H1 (cell line): ENCODE results near the gene TAMALIN. TPM values are rescaled to one million over a fixed set of nuclear protein-coding genes. Genes with fewer than 3 reads are reported as not detected.

Experiments used
- CTCF ChIA-PET: fragments of 300-600 bp; sonication (Branson Sonifier 250); formaldehyde crosslinking; loops from one replicate; lab custom pipeline; 2021; ENCODE audit not compliant: partially characterized antibody; lab: Charles Lee
- POLR2A ChIA-PET: fragments of 300-600 bp; sonication (Branson Sonifier 250); formaldehyde crosslinking; loops from one replicate; lab custom pipeline; 2021; ENCODE audit warnings: inconsistent platforms; ENCODE audit not compliant: partially characterized antibody; lab: Charles Lee
- DNase-seq, 2 experiments: peaks; one replicate each; pipeline versions ENCODE4 v3.0.0 to v3.0.0-alpha.2; 2010 to 2022; ENCODE audit warnings: low spot score in 2 of 2, low read depth in 1 of 2, mixed read lengths in 1 of 2
- FAIRE-seq: peaks from 2 replicates; lab custom pipeline; 2011; peaks lifted over from hg19 to GRCh38; lab: Jason Lieb, UNC
- H2AFZ ChIP-seq: 2 replicates; pipeline ENCODE4 v1.8.1; 2012; ENCODE audit warnings: low read length, inconsistent platforms
- H2AK5ac ChIP-seq: 2 replicates; pipeline ENCODE4 v1.6.1; 2013; ENCODE audit warnings: low read depth, low read length
- H2BK120ac ChIP-seq: replicated peaks from 2 replicates; pipeline ENCODE3; 2013; ENCODE audit warnings: low read depth, low read length, inconsistent platforms
- H2BK12ac ChIP-seq: 2 replicates; pipeline ENCODE4 v1.6.1; 2013; ENCODE audit warnings: low read depth, low read length
- H2BK15ac ChIP-seq: 2 replicates; pipeline ENCODE4 v1.6.1; 2013; ENCODE audit warnings: low read length
- H2BK20ac ChIP-seq: 2 replicates; pipeline ENCODE4 v1.6.1; 2013; ENCODE audit warnings: low read length
- H2BK5ac ChIP-seq: 2 replicates; pipeline ENCODE4 v1.6.1; 2013; ENCODE audit warnings: low read depth, low read length
- H3K14ac ChIP-seq: 2 replicates; pipeline ENCODE4 v1.6.1; 2013; ENCODE audit warnings: inconsistent platforms; ENCODE audit not compliant: insufficient read length
- H3K18ac ChIP-seq: 2 replicates; pipeline ENCODE4 v1.6.1; 2013; ENCODE audit warnings: low read length; ENCODE audit errors: extremely low read depth
- H3K23ac ChIP-seq: 2 replicates; pipeline ENCODE4 v1.6.1; 2013; ENCODE audit warnings: inconsistent platforms; ENCODE audit not compliant: insufficient read length
- H3K23me2 ChIP-seq: 2 replicates; pipeline ENCODE4 v1.6.1; 2013; ENCODE audit warnings: low read depth, low read length
- H3K27ac ChIP-seq: 2 replicates; pipeline ENCODE4 v1.6.1; 2011; ENCODE audit warnings: low read depth, low read length, inconsistent platforms
- H3K27me3 ChIP-seq, 4 experiments: replicated peaks in 1 of 4; 1 replicate in 1 of 4; 2 replicates in 3 of 4; pipeline versions ENCODE4 v1.6.1 to v1.8.1; 2011 to 2013; ENCODE audit warnings: low read length in 3 of 4, mild to moderate bottlenecking in 3 of 4, inconsistent platforms in 2 of 4, mixed read lengths in 2 of 4, moderate library complexity in 1 of 4; ENCODE audit not compliant: control insufficient read depth in 3 of 4, insufficient read depth in 3 of 4; ENCODE audit errors: extremely low read depth in 1 of 4
- H3K36me3 ChIP-seq, 4 experiments: 2 replicates each; pipeline versions ENCODE4 v1.6.1 to v1.8.1; 2011 to 2013; ENCODE audit warnings: mild to moderate bottlenecking in 4 of 4, low read length in 3 of 4, moderate library complexity in 2 of 4, control low read depth in 1 of 4, inconsistent platforms in 1 of 4; ENCODE audit not compliant: insufficient read depth in 4 of 4, control insufficient read depth in 2 of 4
- H3K4ac ChIP-seq: replicated peaks from 2 replicates; pipeline ENCODE3; 2013; ENCODE audit warnings: low read length, low read depth, mixed read lengths, inconsistent platforms; ENCODE audit not compliant: insufficient read length
- H3K4me1 ChIP-seq, 4 experiments: replicated peaks in 1 of 4; 1 replicate in 1 of 4; 2 replicates in 3 of 4; pipeline versions ENCODE4 v1.6.1 to v1.8.1; 2011 to 2013; ENCODE audit warnings: low read length in 3 of 4, inconsistent platforms in 2 of 4, mixed read lengths in 1 of 4; ENCODE audit not compliant: insufficient read depth in 4 of 4, control insufficient read depth in 3 of 4
- H3K4me2 ChIP-seq, 2 experiments: 2 replicates each; pipeline versions ENCODE4 v1.6.1 to v1.8.1; 2011 to 2013; ENCODE audit warnings: low read depth in 2 of 2, low read length in 2 of 2, control low read depth in 1 of 2, inconsistent platforms in 1 of 2, mild to moderate bottlenecking in 1 of 2; ENCODE audit not compliant: insufficient read depth in 1 of 2
- H3K4me3 ChIP-seq, 4 experiments: fragments of 200-600, 300-600 bp in 1 of 4; sonication (generic), shearing (Covaris generic), sonication (Bioruptor Twin) in 1 of 4; 2 replicates each; pipeline versions ENCODE4 v1.5.1 to v1.8.1; 2011 to 2016; ENCODE audit warnings: low read length in 4 of 4, low read depth in 3 of 4, control low read depth in 2 of 4, inconsistent platforms in 2 of 4, mild to moderate bottlenecking in 2 of 4, mixed read lengths in 1 of 4, moderate library complexity in 1 of 4; ENCODE audit not compliant: insufficient read depth in 2 of 4; ENCODE audit errors: extremely low read depth in 1 of 4
- H3K56ac ChIP-seq: replicated peaks from 2 replicates; pipeline ENCODE3; 2013; ENCODE audit warnings: low read depth, mild to moderate bottlenecking, mixed read lengths, low read length, inconsistent platforms; ENCODE audit not compliant: insufficient read length
- H3K79me1 ChIP-seq: 2 replicates; pipeline ENCODE4 v1.6.1; 2013; ENCODE audit warnings: low read depth, low read length, control low read depth
- H3K79me2 ChIP-seq, 2 experiments: 2 replicates each; pipeline versions ENCODE4 v1.6.1 to v1.8.1; 2012 to 2013; ENCODE audit warnings: low read length in 2 of 2, mild to moderate bottlenecking in 2 of 2, inconsistent platforms in 1 of 2; ENCODE audit not compliant: insufficient read depth in 2 of 2, control insufficient read depth in 1 of 2
- H3K9ac ChIP-seq, 4 experiments: replicated peaks in 1 of 4; 1 replicate in 1 of 4; 2 replicates in 3 of 4; pipeline versions ENCODE4 v1.6.1 to v1.8.1; 2011 to 2013; ENCODE audit warnings: low read depth in 3 of 4, low read length in 3 of 4, control low read depth in 2 of 4, mild to moderate bottlenecking in 2 of 4, moderate library complexity in 2 of 4, inconsistent platforms in 1 of 4; ENCODE audit errors: extremely low read depth in 1 of 4
- H3K9me3 ChIP-seq, 2 experiments: 2 replicates each; pipeline versions ENCODE4 v1.6.1 to v1.8.1; 2012 to 2013; ENCODE audit warnings: mild to moderate bottlenecking in 2 of 2, moderate library complexity in 2 of 2, control low read depth in 1 of 2, inconsistent platforms in 1 of 2, low read depth in 1 of 2, low read length in 1 of 2, mixed read lengths in 1 of 2; ENCODE audit not compliant: insufficient read depth in 2 of 2
- H4K20me1 ChIP-seq, 2 experiments: replicated peaks in 1 of 2; 2 replicates each; pipeline versions ENCODE3 to v1.8.1; 2011 to 2013; ENCODE audit warnings: inconsistent platforms in 2 of 2, low read length in 2 of 2, mild to moderate bottlenecking in 1 of 2; ENCODE audit not compliant: insufficient read depth in 2 of 2, control insufficient read depth in 1 of 2
- H4K5ac ChIP-seq: 2 replicates; pipeline ENCODE4 v1.6.1; 2013; ENCODE audit warnings: low read length, low read depth, mixed read lengths, inconsistent platforms; ENCODE audit not compliant: insufficient read length
- H4K8ac ChIP-seq: 2 replicates; pipeline ENCODE4 v1.8.0; 2013; ENCODE audit warnings: mild to moderate bottlenecking, moderate library complexity, low read length, inconsistent platforms; ENCODE audit not compliant: insufficient read depth; ENCODE audit errors: extremely low read depth
- H4K91ac ChIP-seq: replicated peaks from 2 replicates; pipeline ENCODE3; 2013; ENCODE audit warnings: low read length, mixed read lengths, inconsistent platforms; ENCODE audit not compliant: insufficient read length
- CREB1 ChIP-seq: IDR thresholded peaks from 2 replicates; pipeline ENCODE4 v1.6.1; 2012; ENCODE audit warnings: inconsistent platforms
- HDAC2 ChIP-seq, 2 experiments: fragments of 300-600 bp in 1 of 2; sonication (generic) in 1 of 2; IDR thresholded peaks; 2 replicates each; pipeline ENCODE4 v1.6.1; 2011 to 2012; ENCODE audit warnings: low read depth in 2 of 2, low read length in 2 of 2, mild to moderate bottlenecking in 2 of 2, moderate library complexity in 2 of 2, borderline replicate concordance in 1 of 2, inconsistent platforms in 1 of 2
- JUND ChIP-seq: IDR thresholded peaks from 2 replicates; pipeline ENCODE4 v1.6.1; 2011; ENCODE audit warnings: mild to moderate bottlenecking, improper control_type of control experiment, low read length
- KDM1A ChIP-seq: fragments of 200-600, 300-600 bp; sonication (generic); IDR thresholded peaks from 2 replicates; pipeline ENCODE4 v1.7.1; 2016; ENCODE audit warnings: mild to moderate bottlenecking, low read length, borderline replicate concordance
- SRF ChIP-seq: IDR thresholded peaks from 2 replicates; pipeline ENCODE4 v1.6.1; 2011; ENCODE audit warnings: mild to moderate bottlenecking, low read depth, low read length, moderate library complexity
- SUZ12 ChIP-seq: fragments of 200-600 bp; sonication (generic); IDR thresholded peaks from 2 replicates; pipeline ENCODE4 v1.6.1; 2012; ENCODE audit warnings: mild to moderate bottlenecking, inconsistent platforms, low read length, moderate library complexity, mixed read lengths
- TAF7 ChIP-seq: optimal IDR thresholded peaks from 2 replicates; pipeline ENCODE3; 2011; ENCODE audit warnings: low read depth, mild to moderate bottlenecking, inconsistent platforms, low read length, moderate library complexity, borderline replicate concordance
- WGBS, 2 experiments: shearing (Covaris generic) in 1 of 2; methylation state at CpG; one replicate each; pipeline versions ENCODE4 v1.1.6 to v1.1.7; 2013 to 2015; ENCODE audit warnings: low lambda C conversion rate in 2 of 2, mixed read lengths in 2 of 2, inconsistent platforms in 1 of 2, low coverage in 1 of 2, missing lambda C conversion rate in 1 of 2; ENCODE audit not compliant: insufficient replicate concordance in 2 of 2, insufficient coverage in 1 of 2, insufficient read length in 1 of 2; ENCODE audit errors: extremely low coverage in 1 of 2, missing lambda C conversion rate in 1 of 2; 5-methylcytosine and 5-hydroxymethylcytosine counted together
- polyA plus RNA-seq, 7 experiments: library from polyadenylated mRNA; depleted of rRNA in 3 of 7; stranded (reverse) in 5 of 7; unstranded in 2 of 7; fragments of >200 nt in 5 of 7; fragments of 200-250 nt in 2 of 7; gene quantifications; 1 replicate in 5 of 7; 2 replicates in 1 of 7; 4 replicates in 1 of 7; pipeline versions ENCODE4 v1.2.1 to v1.2.3, GENCODE V29; 2011 to 2013; ENCODE audit warnings: missing spikeins in 2 of 7, mixed read lengths in 2 of 7
- total RNA-seq: library from RNA; stranded (reverse); fragmentation: NEBNext Ultra II Directional; extraction: Animal tissue kit (Norgen Biotek cat#: 25700); gene quantifications from 2 replicates; pipeline ENCODE4 v1.2.1, GENCODE V29; 2021
- TF ChIP-seq, protein P1 (sequence below): IDR thresholded peaks from 2 replicates; pipeline ENCODE4 v1.6.1; 2012; ENCODE audit warnings: inconsistent platforms
- TF ChIP-seq, protein P2 (sequence below): IDR thresholded peaks from 2 replicates; pipeline ENCODE4 v1.6.1; 2012; ENCODE audit warnings: low read length, inconsistent platforms
- TF ChIP-seq, protein P3 (sequence below): IDR thresholded peaks from 2 replicates; pipeline ENCODE4 v1.6.1; 2012; ENCODE audit warnings: inconsistent platforms

Gene TAMALIN
- total and polyA plus RNA-seq, 2 of the 8 experiments (the other 6 are each of a cell fraction or from before 2014, with no cell fraction given): 2.6 to 4.9 TPM

GRCh38 chr12:52003016-52003550 is 3.7 kb upstream of the TAMALIN start:
- Histone ChIP-seq H3K79me2 (no peaks in the 10 kb centered on the region), H2BK120ac (no peak overlapping the region), H3K18ac (no peak overlapping the region), H4K5ac (no peak overlapping the region), H4K8ac (no peak overlapping the region), H2BK12ac (no peak overlapping the region), H3K9me3 (no peaks in the 10 kb centered on the region), H2BK5ac (no peak overlapping the region), H4K20me1 (no peaks in the 10 kb centered on the region), H2BK15ac (no peak overlapping the region), H3K79me1 (no peaks in the 10 kb centered on the region), H2AK5ac (no peak overlapping the region), H3K56ac (no peak overlapping the region), H3K27ac (no peak overlapping the region), H3K4me2 (no peak overlapping the region), H3K23me2 (peaks cover 10% of the 10 kb centered on the region; the same call in 1 of the 2 replicates), H3K4me1 (peaks cover 0 to 13% (median 6%) of the 10 kb centered on the region in 4 experiments; a peak in 6 of 7 replicates), H3K9ac (no peak overlapping the region), H2AFZ (no peak overlapping the region), H3K4ac (no peak overlapping the region), H3K36me3 (no peaks in the 10 kb centered on the region; a peak in 1 of 8 replicates), H3K27me3 (peaks cover 18 to 36% (median 33%) of the 10 kb centered on the region in 4 experiments), H3K23ac (no peak overlapping the region), H3K4me3 (no peak overlapping the region), H4K91ac (no peak overlapping the region), H2BK20ac (no peak overlapping the region), H3K14ac (no peak overlapping the region)
- ChIA-PET POLR2A (interaction anchor here (1.1 to 6.5 kb wide), 7 partner anchors 9 to 77 kb away, joined by 3 to 62 read pairs (median 5); partner anchors contain the start of genes NR4A1 and SMIM41), CTCF (interaction anchor here (0.6 to 38.2 kb wide), 25 partner anchors 9 to 1754 kb away, joined by 3 to 1249 read pairs (median 8); partner anchors contain the start of genes ATG101, NR4A1 and SMIM41)
- no peak for DNase-seq
- no peak for FAIRE-seq
- 80% methylated on average over 8 of the region's 8 CpGs; no CpG with 5 or more reads in 1 of the 2 experiments for WGBS, 2 experiments
- TF ChIP-seq KDM1A (no peak), SUZ12 (no peak), TAF7 (no peak), CREB1 (no peak), JUND (no peak), SRF (no peak), HDAC2 (IDR thresholded peaks at IDR 0.05; ENCODE audit: borderline replicate concordance in 1 of 2, low read depth in 2 of 2, low read length in 2 of 2) (no peak)
- TF ChIP-seq, protein P1, sequence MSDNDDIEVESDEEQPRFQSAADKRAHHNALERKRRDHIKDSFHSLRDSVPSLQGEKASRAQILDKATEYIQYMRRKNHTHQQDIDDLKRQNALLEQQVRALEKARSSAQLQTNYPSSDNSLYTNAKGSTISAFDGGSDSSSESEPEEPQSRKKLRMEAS: no peak
- TF ChIP-seq, protein P2, sequence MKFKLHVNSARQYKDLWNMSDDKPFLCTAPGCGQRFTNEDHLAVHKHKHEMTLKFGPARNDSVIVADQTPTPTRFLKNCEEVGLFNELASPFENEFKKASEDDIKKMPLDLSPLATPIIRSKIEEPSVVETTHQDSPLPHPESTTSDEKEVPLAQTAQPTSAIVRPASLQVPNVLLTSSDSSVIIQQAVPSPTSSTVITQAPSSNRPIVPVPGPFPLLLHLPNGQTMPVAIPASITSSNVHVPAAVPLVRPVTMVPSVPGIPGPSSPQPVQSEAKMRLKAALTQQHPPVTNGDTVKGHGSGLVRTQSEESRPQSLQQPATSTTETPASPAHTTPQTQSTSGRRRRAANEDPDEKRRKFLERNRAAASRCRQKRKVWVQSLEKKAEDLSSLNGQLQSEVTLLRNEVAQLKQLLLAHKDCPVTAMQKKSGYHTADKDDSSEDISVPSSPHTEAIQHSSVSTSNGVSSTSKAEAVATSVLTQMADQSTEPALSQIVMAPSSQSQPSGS: no peak
- TF ChIP-seq, protein P3, sequence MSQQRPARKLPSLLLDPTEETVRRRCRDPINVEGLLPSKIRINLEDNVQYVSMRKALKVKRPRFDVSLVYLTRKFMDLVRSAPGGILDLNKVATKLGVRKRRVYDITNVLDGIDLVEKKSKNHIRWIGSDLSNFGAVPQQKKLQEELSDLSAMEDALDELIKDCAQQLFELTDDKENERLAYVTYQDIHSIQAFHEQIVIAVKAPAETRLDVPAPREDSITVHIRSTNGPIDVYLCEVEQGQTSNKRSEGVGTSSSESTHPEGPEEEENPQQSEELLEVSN: no peak
